Upper lobe of left lung (tissue), 4 donors: ENCODE measurements around the gene TEX35.

Experiments
- CTCF ChIP-seq, 6 experiments: fragments of 450-650 bp in 4 of 6; fragments of 200-600 bp in 2 of 6; sonication (generic) in 2 of 6; IDR thresholded peaks; one replicate each; pipeline ENCODE4 v1.5.1; 2016 to 2019; ENCODE audit warnings: antibody characterized with exemption in 6 of 6
- EP300 ChIP-seq, 4 donors: sonication (generic); formaldehyde crosslinking; IDR thresholded peaks; one replicate each; pipeline ENCODE4 v1.5.1; 2017; ENCODE audit warnings: antibody characterized with exemption in 4 of 4, control low read depth in 2 of 4
- POLR2A ChIP-seq, 4 donors: fragments of 450-650 bp; IDR thresholded peaks; one replicate each; pipeline ENCODE4 v1.5.1; 2016 to 2017; ENCODE audit warnings: antibody characterized with exemption in 4 of 4, mild to moderate bottlenecking in 2 of 4
- POLR2AphosphoS5 ChIP-seq, 2 donors: sonication (generic); formaldehyde crosslinking; IDR thresholded peaks; one replicate each; pipeline ENCODE4 v1.5.1; 2017; ENCODE audit warnings: antibody characterized with exemption in 2 of 2

DNA sequence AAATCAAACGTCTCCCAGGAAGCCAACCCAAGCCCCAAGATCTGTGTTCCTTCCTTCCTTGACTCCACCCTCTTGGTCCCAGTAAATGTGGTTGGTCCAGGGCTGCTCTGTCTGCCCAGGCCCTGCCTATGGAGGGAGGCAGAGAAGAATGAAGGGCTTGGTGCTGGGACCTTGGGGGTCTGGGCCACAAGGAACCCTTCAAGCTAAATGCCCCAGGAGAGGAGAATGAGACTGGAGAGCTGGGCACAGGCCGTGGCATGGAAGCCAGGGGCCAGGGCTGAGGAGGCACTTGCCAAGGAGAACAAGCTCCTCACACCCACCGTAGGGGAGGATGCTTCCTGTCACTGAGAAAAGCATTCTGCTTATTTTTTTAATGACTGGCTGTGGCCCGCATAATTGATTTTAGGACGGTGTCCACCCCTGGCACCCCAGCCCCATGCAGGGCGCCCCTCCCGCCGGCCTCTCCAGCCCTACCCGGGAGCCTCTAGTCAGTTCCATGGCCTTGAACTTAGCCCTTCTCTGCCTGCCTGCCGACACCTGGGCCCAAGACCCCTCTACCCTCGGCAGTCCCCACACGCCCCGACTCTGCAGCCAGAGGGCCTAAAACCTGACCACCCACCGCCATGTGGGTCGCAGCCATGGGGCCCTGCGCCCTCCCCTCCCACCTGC, 17.0 kb upstream of the TEX35 start:
- no peak for TF ChIP-seq CTCF (IDR thresholded peaks at IDR 0.05)
- TF ChIP-seq EP300 (IDR thresholded peaks at IDR 0.05) = no peak
- TF ChIP-seq POLR2A (IDR thresholded peaks at IDR 0.05) = no peak
- no peak for TF ChIP-seq POLR2AphosphoS5 (IDR thresholded peaks at IDR 0.05)
